Measurements from ENCODE around the gene CEBPB. TPM values are rescaled to one million over a fixed set of nuclear protein-coding genes. Genes with fewer than 3 reads are reported as not detected.

CEBPB gene
- total and polyA plus RNA-seq, 11 donors, result 14.7 to 122 (median 53.7) TPM

DNA sequence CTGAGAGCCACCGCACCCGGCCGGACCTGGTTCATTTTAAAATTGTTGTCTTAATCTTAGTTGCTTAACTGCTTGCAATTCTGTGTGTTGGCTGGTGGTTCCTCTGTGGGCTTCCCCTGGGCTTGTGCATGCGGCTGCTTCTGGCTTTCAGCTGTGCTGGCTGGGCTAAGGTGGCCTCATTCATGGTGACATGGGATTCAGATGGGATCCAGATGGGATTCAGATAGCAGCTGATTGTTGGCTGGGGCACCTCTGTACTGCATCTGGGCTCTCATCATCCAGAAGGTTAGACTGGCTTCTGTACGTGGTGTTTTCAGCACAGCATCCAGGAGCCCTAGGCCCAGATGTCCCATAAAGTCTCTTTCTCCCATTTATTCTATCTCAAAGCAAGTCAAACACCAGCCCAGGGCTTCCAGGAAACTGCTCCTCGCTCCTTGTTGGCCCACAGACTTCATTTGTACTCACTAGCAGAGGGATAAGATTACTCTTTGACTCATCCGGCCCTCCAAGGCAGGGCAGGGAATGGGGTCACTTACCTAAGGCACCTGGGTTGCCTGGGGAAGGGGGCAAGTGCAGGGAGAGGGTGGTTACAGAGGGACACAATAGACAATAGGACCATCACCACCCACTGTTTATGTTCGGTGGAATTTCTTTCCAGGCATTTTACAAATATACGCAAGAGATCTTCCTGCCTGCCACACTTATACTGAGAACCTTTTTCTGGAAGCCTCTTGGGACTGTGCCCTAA, 26.9 kb upstream of the CEBPB start:
- peak in 3 of 5 donors; percentile 60 to 79 (median 73) for DNase-seq
- 59 to 77% (median 72%) methylated on average over 9 of the region's 9 CpGs for WGBS, 4 donors
- intact Hi-C loops (cut with DNase I), result no loop called here
- TF ChIP-seq POLR2A (IDR thresholded peaks at IDR 0.05), result no peak
- TF ChIP-seq, protein P1, sequence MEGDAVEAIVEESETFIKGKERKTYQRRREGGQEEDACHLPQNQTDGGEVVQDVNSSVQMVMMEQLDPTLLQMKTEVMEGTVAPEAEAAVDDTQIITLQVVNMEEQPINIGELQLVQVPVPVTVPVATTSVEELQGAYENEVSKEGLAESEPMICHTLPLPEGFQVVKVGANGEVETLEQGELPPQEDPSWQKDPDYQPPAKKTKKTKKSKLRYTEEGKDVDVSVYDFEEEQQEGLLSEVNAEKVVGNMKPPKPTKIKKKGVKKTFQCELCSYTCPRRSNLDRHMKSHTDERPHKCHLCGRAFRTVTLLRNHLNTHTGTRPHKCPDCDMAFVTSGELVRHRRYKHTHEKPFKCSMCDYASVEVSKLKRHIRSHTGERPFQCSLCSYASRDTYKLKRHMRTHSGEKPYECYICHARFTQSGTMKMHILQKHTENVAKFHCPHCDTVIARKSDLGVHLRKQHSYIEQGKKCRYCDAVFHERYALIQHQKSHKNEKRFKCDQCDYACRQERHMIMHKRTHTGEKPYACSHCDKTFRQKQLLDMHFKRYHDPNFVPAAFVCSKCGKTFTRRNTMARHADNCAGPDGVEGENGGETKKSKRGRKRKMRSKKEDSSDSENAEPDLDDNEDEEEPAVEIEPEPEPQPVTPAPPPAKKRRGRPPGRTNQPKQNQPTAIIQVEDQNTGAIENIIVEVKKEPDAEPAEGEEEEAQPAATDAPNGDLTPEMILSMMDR (IDR thresholded peaks at IDR 0.05), result no peak
- H3K27ac ChIP-seq, result peak overlapping the region in 11 of 12 donors; percentile 9 to 91 (median 61)
- no peaks in the 10 kb centered on the region for H3K9me3 ChIP-seq
- H3K36me3 ChIP-seq, result no peaks in the 10 kb centered on the region
- H3K4me3 ChIP-seq, result no peak overlapping the region
- H3K4me1 ChIP-seq, result peaks cover 0 to 34% (median 15%) of the 10 kb centered on the region in 12 donors
- ATAC-seq, result peak in 3 of 4 donors; percentile 10 to 47 (median 30)
- H3K27me3 ChIP-seq, result no peaks in the 10 kb centered on the region

DNA sequence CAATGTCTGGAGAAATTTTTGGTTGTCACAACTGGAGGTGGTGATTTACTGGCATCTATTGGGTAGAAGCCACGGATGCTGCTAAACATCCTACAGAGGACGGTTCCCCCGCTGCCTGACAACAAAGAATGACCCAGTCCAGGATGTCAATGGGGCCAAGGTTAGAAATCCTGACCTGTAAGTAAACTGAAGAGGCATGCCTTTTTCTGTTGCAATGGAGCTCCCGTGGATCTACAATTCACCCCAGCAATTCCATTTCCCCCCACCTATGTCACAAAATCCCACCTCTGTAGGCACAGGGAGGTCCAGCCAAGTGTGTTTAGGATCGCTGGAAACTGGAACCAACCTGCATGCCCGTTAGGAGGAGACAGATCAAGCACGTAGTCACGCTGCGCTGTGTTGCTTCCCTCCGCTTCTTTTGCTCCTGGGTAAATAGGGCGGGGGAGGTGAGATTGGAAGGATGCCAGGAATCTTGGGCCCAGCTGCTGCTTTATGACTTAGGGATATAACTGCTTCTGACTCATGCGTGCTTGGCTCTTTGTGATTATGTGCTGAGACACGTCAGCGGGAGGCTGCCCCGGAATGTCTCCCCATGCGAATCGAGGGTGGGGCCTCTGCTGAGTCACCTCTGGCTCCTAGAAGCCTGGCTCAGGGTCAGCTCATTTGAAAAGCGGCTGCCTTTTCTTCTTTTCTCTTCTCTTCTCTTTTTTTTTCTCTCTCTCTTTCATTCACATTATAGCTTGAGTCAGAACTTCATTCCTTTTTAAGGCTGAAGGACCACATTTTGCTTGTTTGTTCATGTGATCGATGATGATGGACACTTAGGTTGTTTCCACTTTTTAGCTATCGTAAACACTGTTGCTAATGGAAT, 24.7 kb upstream of the CEBPB start:
- no peaks in the 10 kb centered on the region for H3K36me3 ChIP-seq
- TF ChIP-seq POLR2A (IDR thresholded peaks at IDR 0.05), result peak in 1 of 2 donors; percentile 50
- TF ChIP-seq, protein P1 (IDR thresholded peaks at IDR 0.05), result peak in 1 of 12 donors; percentile 18
- H3K9me3 ChIP-seq, result peaks cover 0 to 8% (median 0%) of the 10 kb centered on the region in 12 donors
- WGBS, 4 donors, result 4 to 7% (median 6%) methylated on average over 20 of the region's 20 CpGs
- H3K4me1 ChIP-seq, result peaks cover 0 to 39% (median 17%) of the 10 kb centered on the region in 12 donors
- H3K27ac ChIP-seq, result peak overlapping the region; percentile 74 to 92 (median 89)
- peak; percentile 95 to 99 (median 97) for DNase-seq
- peak overlapping the region in 11 of 12 donors; percentile 0 to 45 (median 34) for H3K4me3 ChIP-seq
- peak; percentile 97 to 99 (median 98) for ATAC-seq
- H3K27me3 ChIP-seq, result no peaks in the 10 kb centered on the region
- intact Hi-C loops (cut with DNase I), result loop anchor here in 4 of 10 donors (1.0 to 5.0 kb wide), 4 partner anchors 13 to 184 kb away; partner anchors contain the start of genes SNAI1 (in 3 of the 4) and PEDS1 (in 1 of the 4)

DNA sequence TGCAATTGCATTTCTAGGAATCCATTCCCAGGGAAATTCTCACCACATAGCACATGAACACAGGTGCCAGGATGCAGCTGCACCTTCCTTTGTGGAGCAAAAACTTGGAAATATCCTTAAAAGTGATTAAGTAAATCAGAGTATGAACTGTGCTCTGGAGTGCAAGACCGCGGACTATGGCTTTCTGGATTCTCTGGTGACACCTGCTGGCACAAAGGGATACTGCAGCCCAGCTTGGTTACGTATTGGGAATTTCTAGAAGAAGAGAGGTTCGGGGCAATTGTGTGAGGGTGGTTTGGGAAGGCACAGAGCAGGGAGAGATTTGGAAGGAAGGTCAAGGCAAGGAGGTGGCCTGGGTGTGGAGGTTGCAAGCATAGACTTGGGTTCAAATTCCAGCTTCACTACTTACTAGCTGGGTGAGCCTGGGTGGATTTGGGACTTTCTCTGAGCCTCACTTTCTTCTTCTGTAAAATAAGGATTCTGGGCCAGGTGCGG, 21.3 kb upstream of the CEBPB start:
- ATAC-seq (peak in 1 of 4 donors; percentile 8), DNase-seq (peak; percentile 71 to 79 (median 75))
- WGBS, 4 donors, result 23 to 26% (median 24%) methylated on average over 5 of the region's 5 CpGs
- TF ChIP-seq, protein P1 (IDR thresholded peaks at IDR 0.05), result peak; percentile 87 to 96 (median 94)
- TF ChIP-seq POLR2A (IDR thresholded peaks at IDR 0.05), result no peak
- Histone ChIP-seq H3K9me3 (peaks cover 0 to 8% (median 0%) of the 10 kb centered on the region in 12 donors), H3K4me3 (no peak overlapping the region), H3K36me3 (no peaks in the 10 kb centered on the region), H3K4me1 (peaks cover 0 to 47% (median 28%) of the 10 kb centered on the region in 12 donors), H3K27me3 (no peaks in the 10 kb centered on the region), H3K27ac (no peak overlapping the region)
- intact Hi-C loops (cut with DNase I), result loop anchor here in 8 of 10 donors (1.0 to 5.0 kb wide), 6 partner anchors 47 to 191 kb away; partner anchors contain the start of gene SNAI1 (in 3 of the 8)

Data from heart left ventricle (tissue), 16 donors.